ENCODE results near the gene GRIK3. TPM values are rescaled to one million over a fixed set of nuclear protein-coding genes. Genes with fewer than 3 reads are reported as not detected.

Gene GRIK3
- total and polyA plus RNA-seq, 2 donors (not counting 1 experiment from before 2014, with no cell fraction given), result not detected

GRCh38 chr1:36771660-36772284 is 262.5 kb downstream of the GRIK3 start:
- DNase-seq (ENCODE audit: low read depth in 2 of 2), result no peak
- H3K27me3 ChIP-seq (ENCODE audit: control insufficient read depth, insufficient read depth, low read length), result no peaks in the 10 kb centered on the region
- no peaks in the 10 kb centered on the region for H4K20me1 ChIP-seq (ENCODE audit: control insufficient read depth, extremely low read depth, insufficient read depth, low read length)
- no peak overlapping the region for H3K4me3 ChIP-seq (replicated peaks in 1 of 4; ENCODE audit: control extremely low read depth in 1 of 4, insufficient read depth in 1 of 4, low read depth in 3 of 4, low read length in 4 of 4)
- H3K79me2 ChIP-seq (ENCODE audit: control insufficient read depth, insufficient read depth, low read length), result no peaks in the 10 kb centered on the region
- no peak overlapping the region for H3K9ac ChIP-seq (ENCODE audit: insufficient read depth, low read length)
- H3K4me1 ChIP-seq (ENCODE audit: control insufficient read depth, extremely low read depth, insufficient read depth, low read length), result no peaks in the 10 kb centered on the region
- TF ChIP-seq CTCF (conservative IDR thresholded peaks at IDR 0.05 in 1 of 2, IDR thresholded peaks at IDR 0.05 in 1 of 2; ENCODE audit: low read depth in 1 of 2, low read length in 2 of 2), result no peak
- no peaks in the 10 kb centered on the region for H3K36me3 ChIP-seq (ENCODE audit: control insufficient read depth, insufficient read depth, low read length)
- no peak overlapping the region for H3K27ac ChIP-seq (ENCODE audit: insufficient read depth, low read length)
- H2AFZ ChIP-seq (ENCODE audit: low read length), result no peak overlapping the region
- H3K9me3 ChIP-seq (ENCODE audit: control insufficient read depth, insufficient read depth, low read depth, low read length), result no peaks in the 10 kb centered on the region
- H3K4me2 ChIP-seq (ENCODE audit: extremely low read depth, insufficient read depth, low read length), result no peak overlapping the region

- Histone ChIP-seq H3K36me3 (ENCODE audit: control insufficient read depth, insufficient read depth, low read length) (no peaks in the 10 kb centered on the region), H3K9ac (ENCODE audit: insufficient read depth, low read length) (no peak overlapping the region)
- no peak for TF ChIP-seq CTCF (conservative IDR thresholded peaks at IDR 0.05 in 1 of 2, IDR thresholded peaks at IDR 0.05 in 1 of 2; ENCODE audit: low read depth in 1 of 2, low read length in 2 of 2)
- no peak for TF ChIP-seq EZH2 (IDR thresholded peaks at IDR 0.05; ENCODE audit: low read length, missing control alignments)
These were observed 263.1 kb downstream of the GRIK3 start for GRCh38 chr1:36771240-36771639.

GRCh38 chr1:36769886-36770830 is 264.2 kb downstream of the GRIK3 start:
- no peaks in the 10 kb centered on the region for H3K36me3 ChIP-seq (ENCODE audit: control insufficient read depth, insufficient read depth, low read length)
- H3K4me2 ChIP-seq (ENCODE audit: extremely low read depth, insufficient read depth, low read length), result no peak overlapping the region
- H3K9ac ChIP-seq (ENCODE audit: insufficient read depth, low read length), result no peak overlapping the region
- H3K4me1 ChIP-seq (ENCODE audit: control insufficient read depth, extremely low read depth, insufficient read depth, low read length), result no peaks in the 10 kb centered on the region
- H3K9me3 ChIP-seq (ENCODE audit: control insufficient read depth, insufficient read depth, low read depth, low read length), result no peaks in the 10 kb centered on the region
- DNase-seq (ENCODE audit: low read depth in 2 of 2), result no peak
- H2AFZ ChIP-seq (ENCODE audit: low read length), result no peak overlapping the region
- H3K79me2 ChIP-seq (ENCODE audit: control insufficient read depth, insufficient read depth, low read length), result no peaks in the 10 kb centered on the region
- H3K27me3 ChIP-seq (ENCODE audit: control insufficient read depth, insufficient read depth, low read length), result no peaks in the 10 kb centered on the region
- no peaks in the 10 kb centered on the region for H4K20me1 ChIP-seq (ENCODE audit: control insufficient read depth, extremely low read depth, insufficient read depth, low read length)
- TF ChIP-seq EZH2 (IDR thresholded peaks at IDR 0.05; ENCODE audit: low read length, missing control alignments), result no peak
- TF ChIP-seq CTCF (conservative IDR thresholded peaks at IDR 0.05 in 1 of 2, IDR thresholded peaks at IDR 0.05 in 1 of 2; ENCODE audit: low read depth in 1 of 2, low read length in 2 of 2), result no peak
- H3K27ac ChIP-seq (ENCODE audit: insufficient read depth, low read length), result no peak overlapping the region
- no peak overlapping the region for H3K4me3 ChIP-seq (replicated peaks in 1 of 4; ENCODE audit: control extremely low read depth in 1 of 4, insufficient read depth in 1 of 4, low read depth in 3 of 4, low read length in 4 of 4)

More at GRCh38 chr1:36771240-36771639, 263.1 kb downstream of the GRIK3 start:
- H4K20me1 ChIP-seq (ENCODE audit: control insufficient read depth, extremely low read depth, insufficient read depth, low read length), result no peaks in the 10 kb centered on the region
- no peaks in the 10 kb centered on the region for H3K27me3 ChIP-seq (ENCODE audit: control insufficient read depth, insufficient read depth, low read length)
- H3K4me2 ChIP-seq (ENCODE audit: extremely low read depth, insufficient read depth, low read length), result no peak overlapping the region
- no peaks in the 10 kb centered on the region for H3K4me1 ChIP-seq (ENCODE audit: control insufficient read depth, extremely low read depth, insufficient read depth, low read length)
- H3K9me3 ChIP-seq (ENCODE audit: control insufficient read depth, insufficient read depth, low read depth, low read length), result no peaks in the 10 kb centered on the region
- no peak overlapping the region for H3K27ac ChIP-seq (ENCODE audit: insufficient read depth, low read length)
- H3K79me2 ChIP-seq (ENCODE audit: control insufficient read depth, insufficient read depth, low read length), result no peaks in the 10 kb centered on the region
- no peak for DNase-seq (ENCODE audit: low read depth in 2 of 2)
- no peak overlapping the region for H3K4me3 ChIP-seq (replicated peaks in 1 of 4; ENCODE audit: control extremely low read depth in 1 of 4, insufficient read depth in 1 of 4, low read depth in 3 of 4, low read length in 4 of 4)
- no peak overlapping the region for H2AFZ ChIP-seq (ENCODE audit: low read length)

Measured in fibroblast of lung (primary cell).